Naive thymus-derived CD4-positive, alpha-beta T cell (primary cell): ENCODE data around the gene SLC4A1. TPM values are rescaled to one million over a fixed set of nuclear protein-coding genes. Genes with fewer than 3 reads are reported as not detected.

ENCODE experiments used
- ATAC-seq: fragments of 150-1000 bp; cut with Tn5 transposase; 2 replicates; pipeline ENCODE4 v1.10.0; 2021; ENCODE audit warnings: mild to moderate bottlenecking, moderate library complexity
- CTCF ChIA-PET: fragments of 350-600 bp; sonication (Branson Sonifier 250); formaldehyde crosslinking; loops from one replicate; lab custom pipeline; 2021; ENCODE audit warnings: antibody characterized with exemption; lab: Charles Lee
- POLR2A ChIA-PET: fragments of 350-600 bp; sonication (Branson Sonifier 250); formaldehyde crosslinking; loops from one replicate; lab custom pipeline; 2021; ENCODE audit warnings: antibody characterized with exemption, inconsistent platforms; lab: Charles Lee
- DNase-seq, 9 donors: peaks; one replicate each; pipeline versions ENCODE4 v3.0.0 to v3.0.0-alpha.2; 2020 to 2022; ENCODE audit warnings: mixed read lengths in 1 of 9
- H3K27ac ChIP-seq: one replicate; pipeline ENCODE4 v1.7.0; 2013; ENCODE audit warnings: mild to moderate bottlenecking, low read depth, low read length, moderate library complexity
- H3K27me3 ChIP-seq, 2 donors: one replicate each; pipeline ENCODE4 v1.7.0; 2013; ENCODE audit warnings: low read length in 2 of 2, mild to moderate bottlenecking in 2 of 2, moderate library complexity in 2 of 2; ENCODE audit not compliant: control insufficient read depth in 2 of 2, insufficient read depth in 2 of 2
- H3K36me3 ChIP-seq, 3 experiments: 1 replicate in 2 of 3; 2 replicates in 1 of 3; pipeline ENCODE4 v1.7.0; 2013; ENCODE audit warnings: low read length in 3 of 3, mild to moderate bottlenecking in 3 of 3, moderate library complexity in 1 of 3; ENCODE audit not compliant: insufficient read depth in 3 of 3, control insufficient read depth in 2 of 3
- H3K4me1 ChIP-seq, 2 donors: one replicate each; pipeline ENCODE4 v1.7.0; 2013; ENCODE audit warnings: low read length in 2 of 2, mild to moderate bottlenecking in 2 of 2, moderate library complexity in 1 of 2; ENCODE audit not compliant: control insufficient read depth in 2 of 2, insufficient read depth in 2 of 2
- H3K4me3 ChIP-seq: 2 replicates; pipeline ENCODE4 v1.7.0; 2013; ENCODE audit warnings: mild to moderate bottlenecking, low read length
- H3K9me3 ChIP-seq, 3 experiments: 1 replicate in 2 of 3; 2 replicates in 1 of 3; pipeline ENCODE4 v1.7.0; 2013; ENCODE audit warnings: low read length in 3 of 3; ENCODE audit not compliant: control insufficient read depth in 2 of 3
- H3K27ac Mint-ChIP-seq, 9 donors: one replicate each; pipeline ENCODE4 v1.8.0; 2020 to 2022; ENCODE audit warnings: mixed read lengths in 9 of 9, mild to moderate bottlenecking in 8 of 9, moderate library complexity in 5 of 9, inconsistent platforms in 2 of 9
- H3K27me3 Mint-ChIP-seq, 5 donors: one replicate each; pipeline ENCODE4 v1.8.0; 2021 to 2022; ENCODE audit warnings: mixed read lengths in 5 of 5, mild to moderate bottlenecking in 1 of 5
- H3K36me3 Mint-ChIP-seq, 5 donors: one replicate each; pipeline ENCODE4 v1.8.0; 2020 to 2022; ENCODE audit warnings: mixed read lengths in 5 of 5, mild to moderate bottlenecking in 3 of 5, inconsistent platforms in 1 of 5
- H3K4me1 Mint-ChIP-seq, 7 donors: one replicate each; pipeline ENCODE4 v1.8.0; 2020 to 2022; ENCODE audit warnings: mixed read lengths in 7 of 7, mild to moderate bottlenecking in 3 of 7, inconsistent platforms in 1 of 7
- H3K4me3 Mint-ChIP-seq, 10 donors: one replicate each; pipeline ENCODE4 v1.8.0; 2020 to 2022; ENCODE audit warnings: mild to moderate bottlenecking in 10 of 10, mixed read lengths in 10 of 10, moderate library complexity in 6 of 10, inconsistent platforms in 2 of 10
- H3K9me3 Mint-ChIP-seq, 11 donors: one replicate each; pipeline ENCODE4 v1.8.0; 2020 to 2022; ENCODE audit warnings: mixed read lengths in 11 of 11, mild to moderate bottlenecking in 4 of 11, inconsistent platforms in 1 of 11, moderate library complexity in 1 of 11
- intact Hi-C, 2 donors: fragments of 100-400 bp; cut with micrococcal nuclease; formaldehyde crosslinking; loops; one replicate each; pipeline ENCODE4 v1.15.1; 2023
- polyA plus RNA-seq, 2 donors: library from polyadenylated mRNA; unstranded; fragments of 300-500 nt; fragmentation: Illumina TruSeq; gene quantifications; one replicate each; pipeline ENCODE4 v1.2.3, GENCODE V29; 2021
- total RNA-seq, 6 experiments: library from RNA in 5 of 6; stranded (reverse) in 5 of 6; gene quantifications; 1 replicate in 5 of 6; 2 replicates in 1 of 6; pipeline ENCODE4 v1.2.3 and lab custom pipeline; 2021 to 2026

SLC4A1 gene
- total and polyA plus RNA-seq, 7 experiments from 2014 or later = 0.15 TPM; not detected in 6

GRCh38 chr17:44280392-44280937, 12.5 kb upstream of the SLC4A1 start:
- H3K27me3 ChIP-seq = no peaks in the 10 kb centered on the region
- CTCF ChIA-PET = no interaction called here
- no peaks in the 10 kb centered on the region for H3K9me3 ChIP-seq
- no peak overlapping the region for H3K27ac ChIP-seq
- no peaks in the 10 kb centered on the region for H3K36me3 ChIP-seq
- peaks cover 0 to 15% (median 0%) of the 10 kb centered on the region in 7 donors for H3K4me1 Mint-ChIP-seq
- no peaks in the 10 kb centered on the region for H3K4me1 ChIP-seq
- ATAC-seq (no peak), DNase-seq (no peak)
- peak overlapping the region in 1 of 9 donors; percentile 32 for H3K27ac Mint-ChIP-seq
- no peaks in the 10 kb centered on the region for H3K9me3 Mint-ChIP-seq
- no peak overlapping the region for H3K4me3 Mint-ChIP-seq
- no peaks in the 10 kb centered on the region for H3K36me3 Mint-ChIP-seq
- H3K27me3 Mint-ChIP-seq = peaks cover 0 to 12% (median 0%) of the 10 kb centered on the region in 5 donors
- H3K4me3 ChIP-seq = no peak overlapping the region
- POLR2A ChIA-PET = no interaction called here
- intact Hi-C loops = no loop called here

DNA sequence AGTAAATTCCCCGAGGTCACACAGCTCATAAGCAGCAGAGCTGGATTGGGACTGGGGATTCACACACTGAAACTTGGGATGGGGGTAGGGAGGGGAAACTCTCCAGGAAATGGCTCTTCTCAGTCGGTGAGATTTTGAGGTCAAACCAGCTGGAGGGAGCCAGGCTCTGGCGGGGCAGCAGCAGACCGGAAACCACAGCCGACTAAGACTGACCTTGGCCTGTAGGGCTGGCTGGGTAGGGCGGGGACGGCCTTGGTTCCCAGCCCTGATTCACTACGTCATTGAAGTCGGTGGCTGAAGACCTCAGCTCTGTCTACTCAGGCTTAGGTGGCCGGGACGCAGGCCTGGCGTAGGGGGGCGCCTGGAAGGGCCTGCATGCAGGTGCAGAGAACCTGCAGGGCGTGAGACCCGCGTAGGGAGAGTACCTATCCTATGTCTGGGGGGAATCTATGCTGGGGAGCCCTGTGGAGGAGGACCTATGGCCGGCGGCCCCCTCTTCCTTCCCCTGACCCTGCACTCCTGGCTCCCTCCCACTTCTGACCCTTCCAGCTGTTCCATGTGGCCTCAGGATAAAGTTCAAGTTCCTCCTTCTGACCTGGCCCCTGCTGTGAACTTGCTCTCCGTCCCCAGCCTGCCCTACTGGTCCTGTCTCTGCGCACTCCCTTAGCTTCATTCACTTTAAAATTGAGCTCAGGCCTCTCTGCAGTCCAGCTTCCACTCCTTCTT, 11.9 kb upstream of the SLC4A1 start:
- no peak overlapping the region for H3K4me3 Mint-ChIP-seq
- no peaks in the 10 kb centered on the region for H3K36me3 ChIP-seq
- intact Hi-C loops = no loop called here
- POLR2A ChIA-PET = no interaction called here
- H3K9me3 Mint-ChIP-seq = no peaks in the 10 kb centered on the region
- no peak overlapping the region for H3K27ac ChIP-seq
- peaks cover 0 to 18% (median 2%) of the 10 kb centered on the region in 5 donors for H3K27me3 Mint-ChIP-seq
- no peaks in the 10 kb centered on the region for H3K36me3 Mint-ChIP-seq
- ATAC-seq (peak; percentile 96), DNase-seq (peak in 1 of 9 donors; percentile 15)
- H3K27me3 ChIP-seq = no peaks in the 10 kb centered on the region
- H3K27ac Mint-ChIP-seq = peak overlapping the region in 2 of 9 donors; percentile 32 to 36
- H3K9me3 ChIP-seq = no peaks in the 10 kb centered on the region
- H3K4me3 ChIP-seq = no peak overlapping the region
- CTCF ChIA-PET = interaction anchor here (0.6 kb wide), 1 partner anchor 24 kb away, joined by 3 read pairs; no protein-coding TSS in a partner anchor
- peaks cover 0 to 15% (median 0%) of the 10 kb centered on the region in 7 donors for H3K4me1 Mint-ChIP-seq
- no peaks in the 10 kb centered on the region for H3K4me1 ChIP-seq

DNA sequence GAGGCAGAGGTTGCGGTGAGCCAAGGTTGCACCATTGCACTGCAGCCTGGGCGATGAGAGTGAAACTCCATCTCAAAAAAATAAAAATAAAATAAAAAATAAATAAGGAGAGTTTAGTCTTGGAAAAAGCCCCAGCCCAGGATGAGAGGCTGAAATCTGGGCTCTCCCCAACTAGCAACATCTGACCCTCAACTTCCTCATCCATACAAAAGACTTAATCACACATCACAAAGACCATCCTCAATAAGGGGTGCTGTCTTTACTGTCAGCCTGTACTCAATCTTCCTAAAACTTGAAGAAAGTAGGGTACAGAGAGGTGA, 11.4 kb upstream of the SLC4A1 start:
- Histone ChIP-seq H3K36me3 (no peaks in the 10 kb centered on the region), H3K4me3 (no peak overlapping the region), H3K27me3 (no peaks in the 10 kb centered on the region), H3K27ac (no peak overlapping the region), H3K4me1 (no peaks in the 10 kb centered on the region), H3K9me3 (no peaks in the 10 kb centered on the region)
- no peak for DNase-seq
- Mint-ChIP-seq H3K27me3 (peaks cover 0 to 19% (median 4%) of the 10 kb centered on the region in 5 donors), H3K36me3 (no peaks in the 10 kb centered on the region), H3K4me3 (no peak overlapping the region), H3K27ac (peak overlapping the region in 1 of 9 donors; percentile 36), H3K9me3 (no peaks in the 10 kb centered on the region), H3K4me1 (peaks cover 0 to 15% (median 0%) of the 10 kb centered on the region in 7 donors)
- CTCF ChIA-PET = interaction anchor here (0.6 kb wide), 1 partner anchor 25 kb away, joined by 3 read pairs; no protein-coding TSS in a partner anchor
- ATAC-seq = peak; percentile 49
- POLR2A ChIA-PET = no interaction called here
- intact Hi-C loops = no loop called here

GRCh38 chr17:44277976-44278375, 10.0 kb upstream of the SLC4A1 start:
- Histone ChIP-seq H3K36me3 (no peaks in the 10 kb centered on the region), H3K27ac (no peak overlapping the region), H3K9me3 (no peaks in the 10 kb centered on the region), H3K27me3 (no peaks in the 10 kb centered on the region), H3K4me3 (no peak overlapping the region), H3K4me1 (no peaks in the 10 kb centered on the region)
- Mint-ChIP-seq H3K27me3 (peaks cover 0 to 22% (median 5%) of the 10 kb centered on the region in 5 donors), H3K4me1 (peaks cover 0 to 16% (median 0%) of the 10 kb centered on the region in 7 donors), H3K9me3 (no peaks in the 10 kb centered on the region), H3K27ac (peak overlapping the region in 1 of 9 donors; percentile 87), H3K36me3 (no peaks in the 10 kb centered on the region), H3K4me3 (no peak overlapping the region)
- POLR2A ChIA-PET = no interaction called here
- no peak for ATAC-seq
- intact Hi-C loops = no loop called here
- CTCF ChIA-PET = interaction anchor here (0.5 kb wide), 1 partner anchor 39 kb away, joined by 3 read pairs; no protein-coding TSS in a partner anchor
- DNase-seq = no peak

- H3K36me3 ChIP-seq = no peaks in the 10 kb centered on the region
- Mint-ChIP-seq H3K4me3 (no peak overlapping the region), H3K27ac (no peak overlapping the region), H3K4me1 (peaks cover 0 to 2% (median 0%) of the 10 kb centered on the region in 7 donors), H3K36me3 (no peaks in the 10 kb centered on the region), H3K9me3 (no peaks in the 10 kb centered on the region), H3K27me3 (peaks cover 0 to 19% (median 0%) of the 10 kb centered on the region in 5 donors)
- POLR2A ChIA-PET = interaction anchor here (0.7 kb wide), 1 partner anchor 17 kb away, joined by 4 read pairs; no protein-coding TSS in a partner anchor
- intact Hi-C loops = no loop called here
- no peaks in the 10 kb centered on the region for H3K4me1 ChIP-seq
- no peak for ATAC-seq
- no peaks in the 10 kb centered on the region for H3K9me3 ChIP-seq
- DNase-seq = no peak
- no peak overlapping the region for H3K27ac ChIP-seq
- H3K4me3 ChIP-seq = no peak overlapping the region
- CTCF ChIA-PET = interaction anchor here (0.7 kb wide), 1 partner anchor 981 kb away, joined by 6 read pairs; no protein-coding TSS in a partner anchor
- H3K27me3 ChIP-seq = no peaks in the 10 kb centered on the region
Observed at GRCh38 chr17:44273607-44274006, 5.7 kb upstream of the SLC4A1 start.

DNA sequence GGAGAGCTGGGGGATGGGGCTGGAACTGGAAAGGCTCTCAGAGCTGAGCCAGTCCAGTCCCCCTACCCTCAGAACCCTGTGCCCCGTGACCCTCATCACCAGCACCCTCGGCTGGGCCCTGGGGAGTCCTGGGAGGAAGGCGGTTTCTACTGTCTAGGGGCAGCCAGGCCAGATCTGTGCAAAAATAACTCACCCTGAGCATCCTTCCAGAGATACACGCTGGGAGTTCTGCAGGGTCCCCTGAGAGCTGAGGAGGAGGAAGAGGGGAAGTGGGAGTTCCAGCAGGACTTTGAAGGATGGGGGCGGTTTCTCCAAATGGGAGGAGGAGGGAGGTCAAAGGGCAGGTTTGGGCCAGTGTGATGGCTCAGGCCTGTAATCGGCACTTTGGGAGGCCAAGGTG, 5.0 kb upstream of the SLC4A1 start:
- DNase-seq (no peak), ATAC-seq (no peak)
- H3K27ac Mint-ChIP-seq = no peak overlapping the region
- H3K27me3 Mint-ChIP-seq = peaks cover 0 to 14% (median 0%) of the 10 kb centered on the region in 5 donors
- Histone ChIP-seq H3K27me3 (no peaks in the 10 kb centered on the region), H3K4me3 (no peak overlapping the region), H3K4me1 (no peaks in the 10 kb centered on the region), H3K27ac (no peak overlapping the region), H3K9me3 (no peaks in the 10 kb centered on the region), H3K36me3 (no peaks in the 10 kb centered on the region)
- CTCF ChIA-PET = no interaction called here
- peaks cover 0 to 4% (median 0%) of the 10 kb centered on the region in 7 donors for H3K4me1 Mint-ChIP-seq
- no peak overlapping the region for H3K4me3 Mint-ChIP-seq
- intact Hi-C loops = no loop called here
- no peaks in the 10 kb centered on the region for H3K9me3 Mint-ChIP-seq
- POLR2A ChIA-PET = interaction anchor here (0.7 kb wide), 1 partner anchor 17 kb away, joined by 4 read pairs; no protein-coding TSS in a partner anchor
- H3K36me3 Mint-ChIP-seq = no peaks in the 10 kb centered on the region
